ENCODE measurements around the gene GEN1. TPM values are rescaled to one million over a fixed set of nuclear protein-coding genes. Genes with fewer than 3 reads are reported as not detected.

The GEN1 gene
- total and polyA plus RNA-seq, 2 of the 13 experiments (the other 11 are each of a cell fraction or from before 2014, with no cell fraction given), result 9.9 to 27.1 TPM

- TF ChIP-seq, protein P1, sequence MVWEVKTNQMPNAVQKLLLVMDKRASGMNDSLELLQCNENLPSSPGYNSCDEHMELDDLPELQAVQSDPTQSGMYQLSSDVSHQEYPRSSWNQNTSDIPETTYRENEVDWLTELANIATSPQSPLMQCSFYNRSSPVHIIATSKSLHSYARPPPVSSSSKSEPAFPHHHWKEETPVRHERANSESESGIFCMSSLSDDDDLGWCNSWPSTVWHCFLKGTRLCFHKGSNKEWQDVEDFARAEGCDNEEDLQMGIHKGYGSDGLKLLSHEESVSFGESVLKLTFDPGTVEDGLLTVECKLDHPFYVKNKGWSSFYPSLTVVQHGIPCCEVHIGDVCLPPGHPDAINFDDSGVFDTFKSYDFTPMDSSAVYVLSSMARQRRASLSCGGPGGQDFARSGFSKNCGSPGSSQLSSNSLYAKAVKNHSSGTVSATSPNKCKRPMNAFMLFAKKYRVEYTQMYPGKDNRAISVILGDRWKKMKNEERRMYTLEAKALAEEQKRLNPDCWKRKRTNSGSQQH (CRISPR knock-in tag; IDR thresholded peaks at IDR 0.05; ENCODE audit: low read depth), result no peak; the same call in 1 of the 2 replicates
- TF ChIP-seq, protein P2, sequence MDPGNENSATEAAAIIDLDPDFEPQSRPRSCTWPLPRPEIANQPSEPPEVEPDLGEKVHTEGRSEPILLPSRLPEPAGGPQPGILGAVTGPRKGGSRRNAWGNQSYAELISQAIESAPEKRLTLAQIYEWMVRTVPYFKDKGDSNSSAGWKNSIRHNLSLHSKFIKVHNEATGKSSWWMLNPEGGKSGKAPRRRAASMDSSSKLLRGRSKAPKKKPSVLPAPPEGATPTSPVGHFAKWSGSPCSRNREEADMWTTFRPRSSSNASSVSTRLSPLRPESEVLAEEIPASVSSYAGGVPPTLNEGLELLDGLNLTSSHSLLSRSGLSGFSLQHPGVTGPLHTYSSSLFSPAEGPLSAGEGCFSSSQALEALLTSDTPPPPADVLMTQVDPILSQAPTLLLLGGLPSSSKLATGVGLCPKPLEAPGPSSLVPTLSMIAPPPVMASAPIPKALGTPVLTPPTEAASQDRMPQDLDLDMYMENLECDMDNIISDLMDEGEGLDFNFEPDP (CRISPR knock-in tag; conservative IDR thresholded peaks at IDR 0.05), result peak; percentile 90; the same call in 1 of the 2 replicates
- TF ChIP-seq ZNF878 (CRISPR knock-in tag; IDR thresholded peaks at IDR 0.05) (peak; percentile 58), ZMYM2 (CRISPR knock-in tag; IDR thresholded peaks at IDR 0.05) (no peak), ARID5B (CRISPR knock-in tag; IDR thresholded peaks at IDR 0.05) (peak; percentile 22), RXRA (CRISPR knock-in tag; IDR thresholded peaks at IDR 0.05) (peak; percentile 72; the same call in 1 of the 2 replicates), ZNF350 (CRISPR knock-in tag; IDR thresholded peaks at IDR 0.05; ENCODE audit: borderline replicate concordance, low read depth) (peak; percentile 82; the same call in 1 of the 2 replicates), REL (CRISPR knock-in tag; conservative IDR thresholded peaks at IDR 0.05) (peak; percentile 94; the same call in 1 of the 2 replicates), ZNF670 (CRISPR knock-in tag; IDR thresholded peaks at IDR 0.05; ENCODE audit: borderline replicate concordance) (peak; percentile 91; the same call in 1 of the 2 replicates), ZNF501 (CRISPR knock-in tag; IDR thresholded peaks at IDR 0.05) (peak; percentile 81; the same call in 1 of the 2 replicates), MEF2D (CRISPR knock-in tag; IDR thresholded peaks at IDR 0.05) (peak; percentile 32; the same call in 1 of the 2 replicates), KDM2A (CRISPR knock-in tag; IDR thresholded peaks at IDR 0.05; ENCODE audit: borderline replicate concordance, low read depth) (peak; percentile 80), IRF9 (CRISPR knock-in tag; IDR thresholded peaks at IDR 0.05; ENCODE audit: borderline replicate concordance) (peak; percentile 82; the same call in 1 of the 2 replicates), ZFY (CRISPR knock-in tag; IDR thresholded peaks at IDR 0.05) (peak; percentile 75; the same call in 1 of the 2 replicates), NRL (CRISPR knock-in tag; IDR thresholded peaks at IDR 0.05; ENCODE audit: borderline replicate concordance) (peak; percentile 88; the same call in 1 of the 2 replicates)
- TF ChIP-seq, protein P3, sequence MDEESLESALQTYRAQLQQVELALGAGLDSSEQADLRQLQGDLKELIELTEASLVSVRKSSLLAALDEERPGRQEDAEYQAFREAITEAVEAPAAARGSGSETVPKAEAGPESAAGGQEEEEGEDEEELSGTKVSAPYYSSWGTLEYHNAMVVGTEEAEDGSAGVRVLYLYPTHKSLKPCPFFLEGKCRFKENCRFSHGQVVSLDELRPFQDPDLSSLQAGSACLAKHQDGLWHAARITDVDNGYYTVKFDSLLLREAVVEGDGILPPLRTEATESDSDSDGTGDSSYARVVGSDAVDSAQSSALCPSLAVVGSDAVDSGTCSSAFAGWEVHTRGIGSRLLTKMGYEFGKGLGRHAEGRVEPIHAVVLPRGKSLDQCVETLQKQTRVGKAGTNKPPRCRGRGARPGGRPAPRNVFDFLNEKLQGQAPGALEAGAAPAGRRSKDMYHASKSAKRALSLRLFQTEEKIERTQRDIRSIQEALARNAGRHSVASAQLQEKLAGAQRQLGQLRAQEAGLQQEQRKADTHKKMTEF (CRISPR knock-in tag; IDR thresholded peaks at IDR 0.05), result peak; percentile 90
Measured at GRCh38 chr2:17752892-17753802, 791 bp upstream of the GEN1 start (continued).

Measured in HepG2 (cell line).